GM21723 (cell line): Measurements from ENCODE around the gene EP400.

Experiments
- ATAC-seq: cut with Tn5 transposase; IDR thresholded peaks from one replicate; pipeline ENCODE4 v1.9.1; 2021; ENCODE audit warnings: mild to moderate bottlenecking, moderate library complexity; ENCODE audit not compliant: unreplicated experiment

The EP400 gene

GRCh38 chr12:132110677-132111076, 160.9 kb downstream of the EP400 start:
- no peak for ATAC-seq

GRCh38 chr12:132111654-132112304, 162.0 kb downstream of the EP400 start:
- ATAC-seq: no peak

GRCh38 chr12:132114667-132115066, 164.9 kb downstream of the EP400 start:
- ATAC-seq: no peak

- no peak for ATAC-seq
These were observed 165.8 kb downstream of the EP400 start for GRCh38 chr12:132115500-132115899.

GRCh38 chr12:132116709-132117557, 167.2 kb downstream of the EP400 start:
- ATAC-seq: no peak

- ATAC-seq: no peak
These were observed 167.8 kb downstream of the EP400 start for GRCh38 chr12:132117558-132117875.

GRCh38 chr12:132118876-132119275, 169.1 kb downstream of the EP400 start:
- ATAC-seq: no peak

GRCh38 chr12:132121283-132121682, 171.5 kb downstream of the EP400 start:
- ATAC-seq: no peak

GRCh38 chr12:132123970-132124765, 174.4 kb downstream of the EP400 start:
- ATAC-seq: no peak

- ATAC-seq: no peak
These were observed 175.2 kb downstream of the EP400 start for GRCh38 chr12:132124766-132125425.

- ATAC-seq: no peak
These were observed 176.0 kb downstream of the EP400 start for GRCh38 chr12:132125736-132126135.

GRCh38 chr12:132127041-132127440, 177.3 kb downstream of the EP400 start:
- ATAC-seq: no peak

- no peak for ATAC-seq
These were observed 179.3 kb downstream of the EP400 start for GRCh38 chr12:132129007-132129406.

GRCh38 chr12:132130690-132131089, 180.9 kb downstream of the EP400 start:
- ATAC-seq: no peak
